ENCODE data around the gene COBL.

DNA sequence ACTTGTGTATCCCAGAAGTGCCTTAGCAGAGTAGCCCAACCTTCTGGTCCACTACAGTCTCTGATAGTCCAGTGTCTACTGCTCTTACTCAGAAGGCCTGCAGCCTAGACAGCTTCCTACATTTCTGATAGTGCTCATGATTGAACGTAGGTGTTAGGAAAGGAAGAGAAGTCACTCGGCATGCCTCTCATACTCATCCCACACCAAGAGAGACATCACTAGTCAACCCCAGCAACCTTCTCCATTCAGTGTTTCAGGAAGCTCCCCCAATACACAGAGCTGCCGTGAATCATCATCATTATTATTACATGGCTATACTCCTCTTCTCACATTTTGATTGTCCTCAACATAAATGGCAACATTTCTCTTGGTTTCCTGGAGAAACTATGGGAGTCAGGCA lies 166.4 kb downstream of the COBL start:
- TF ChIP-seq, protein P1, sequence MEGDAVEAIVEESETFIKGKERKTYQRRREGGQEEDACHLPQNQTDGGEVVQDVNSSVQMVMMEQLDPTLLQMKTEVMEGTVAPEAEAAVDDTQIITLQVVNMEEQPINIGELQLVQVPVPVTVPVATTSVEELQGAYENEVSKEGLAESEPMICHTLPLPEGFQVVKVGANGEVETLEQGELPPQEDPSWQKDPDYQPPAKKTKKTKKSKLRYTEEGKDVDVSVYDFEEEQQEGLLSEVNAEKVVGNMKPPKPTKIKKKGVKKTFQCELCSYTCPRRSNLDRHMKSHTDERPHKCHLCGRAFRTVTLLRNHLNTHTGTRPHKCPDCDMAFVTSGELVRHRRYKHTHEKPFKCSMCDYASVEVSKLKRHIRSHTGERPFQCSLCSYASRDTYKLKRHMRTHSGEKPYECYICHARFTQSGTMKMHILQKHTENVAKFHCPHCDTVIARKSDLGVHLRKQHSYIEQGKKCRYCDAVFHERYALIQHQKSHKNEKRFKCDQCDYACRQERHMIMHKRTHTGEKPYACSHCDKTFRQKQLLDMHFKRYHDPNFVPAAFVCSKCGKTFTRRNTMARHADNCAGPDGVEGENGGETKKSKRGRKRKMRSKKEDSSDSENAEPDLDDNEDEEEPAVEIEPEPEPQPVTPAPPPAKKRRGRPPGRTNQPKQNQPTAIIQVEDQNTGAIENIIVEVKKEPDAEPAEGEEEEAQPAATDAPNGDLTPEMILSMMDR (IDR thresholded peaks at IDR 0.05), result no peak
- no peak for TF ChIP-seq POLR2A (IDR thresholded peaks at IDR 0.05)

All from adrenal gland (tissue), 5 donors.